ENCODE results near the gene GLIS1.

GLIS1 gene

DNA sequence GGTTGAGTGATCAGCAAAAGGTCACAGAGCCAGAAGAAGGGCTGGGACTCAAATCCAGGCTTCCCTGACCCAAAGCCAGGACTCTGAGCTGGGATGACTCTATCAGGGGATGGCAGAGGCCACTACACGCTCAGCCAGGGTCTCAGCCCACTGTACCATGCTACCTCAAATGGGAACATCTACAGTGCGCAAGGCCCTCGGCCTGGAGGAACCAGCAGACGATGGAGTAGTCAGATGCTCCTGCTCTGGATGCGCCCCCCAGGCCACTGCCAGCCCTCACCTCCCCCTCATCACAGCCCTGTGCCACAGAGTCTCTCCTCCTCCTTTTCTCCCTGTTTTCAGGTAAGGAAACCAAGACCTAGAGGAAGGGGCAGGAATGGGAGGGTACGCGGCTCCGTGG is 39.0 kb downstream of the GLIS1 start:
- Mint-ChIP-seq H3K36me3 (ENCODE audit: low read depth) (no peaks in the 10 kb centered on the region), H3K4me3 (no peak overlapping the region), H3K9me3 (no peaks in the 10 kb centered on the region), H3K27ac (no peak overlapping the region), H3K4me1 (ENCODE audit: low read depth) (no peaks in the 10 kb centered on the region), H3K27me3 (ENCODE audit: low read depth) (peaks cover 6% of the 10 kb centered on the region)
- DNase-seq (ENCODE audit: low spot score): no peak

DNA sequence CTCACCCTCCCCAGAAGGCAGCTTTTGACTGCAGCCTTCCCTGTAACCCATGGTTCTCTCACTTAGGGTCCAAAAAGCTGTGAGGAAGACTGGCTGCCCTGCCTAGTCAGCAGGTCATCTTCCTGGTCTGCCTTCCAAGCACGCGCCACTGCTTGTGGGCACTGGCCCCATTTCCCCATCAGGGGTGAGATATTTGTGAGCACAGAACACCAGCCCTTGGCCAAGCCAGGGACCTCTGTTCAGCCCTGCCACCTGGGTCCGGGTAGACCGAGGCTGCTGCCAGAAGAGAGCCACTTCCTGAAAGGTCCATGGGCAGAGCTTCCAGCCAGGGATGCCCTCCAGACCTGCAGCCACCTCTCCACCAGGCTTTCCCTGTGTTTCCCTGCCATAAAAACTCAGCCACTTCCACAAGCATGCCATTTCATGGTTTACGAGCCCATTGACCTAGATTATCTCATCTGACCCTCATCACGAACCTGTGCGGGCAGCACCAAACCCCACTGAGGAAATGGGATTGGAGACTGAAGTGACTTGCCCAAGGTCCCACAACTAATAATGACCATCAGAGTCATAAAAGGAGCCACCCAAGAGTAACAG is 40.5 kb downstream of the GLIS1 start:
- Mint-ChIP-seq H3K9me3 (no peaks in the 10 kb centered on the region), H3K27me3 (ENCODE audit: low read depth) (no peaks in the 10 kb centered on the region), H3K4me3 (no peak overlapping the region), H3K36me3 (ENCODE audit: low read depth) (no peaks in the 10 kb centered on the region), H3K27ac (no peak overlapping the region), H3K4me1 (ENCODE audit: low read depth) (no peaks in the 10 kb centered on the region)
- DNase-seq (ENCODE audit: low spot score): no peak

DNA sequence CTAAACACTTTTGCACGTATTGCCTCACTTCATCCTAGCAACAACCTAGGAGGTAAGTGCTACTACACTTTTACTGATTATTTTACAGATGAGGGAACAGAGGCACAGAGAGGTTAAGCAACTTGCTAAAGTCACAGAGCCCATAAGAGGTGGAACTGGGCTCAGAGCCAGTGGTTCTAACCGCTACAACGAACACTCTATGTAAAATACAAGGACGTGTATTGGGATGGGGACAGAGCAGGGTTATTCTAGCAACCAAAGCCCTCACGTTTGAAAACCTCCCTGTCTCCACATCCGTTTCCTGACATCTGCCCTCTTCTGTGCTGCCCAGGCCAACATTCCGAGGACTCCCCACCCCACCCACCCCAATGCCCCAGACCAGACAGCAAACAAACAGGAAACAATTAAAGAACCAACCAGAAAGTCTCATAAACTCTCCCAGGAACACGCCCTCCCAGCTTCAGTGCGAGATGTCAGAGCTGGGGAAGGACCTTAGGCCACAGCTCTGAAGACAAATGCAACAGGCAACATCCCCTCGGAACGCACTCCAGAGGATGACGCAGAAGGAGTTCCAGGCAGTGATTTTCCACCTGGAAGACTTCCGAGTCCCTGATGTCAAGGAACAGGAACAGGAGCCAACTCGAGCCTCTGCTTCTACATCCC is 41.1 kb downstream of the GLIS1 start:
- DNase-seq (ENCODE audit: low spot score): no peak
- Mint-ChIP-seq H3K27me3 (ENCODE audit: low read depth) (no peaks in the 10 kb centered on the region), H3K9me3 (no peaks in the 10 kb centered on the region), H3K27ac (no peak overlapping the region), H3K36me3 (ENCODE audit: low read depth) (no peaks in the 10 kb centered on the region), H3K4me3 (no peak overlapping the region), H3K4me1 (ENCODE audit: low read depth) (no peaks in the 10 kb centered on the region)

DNA sequence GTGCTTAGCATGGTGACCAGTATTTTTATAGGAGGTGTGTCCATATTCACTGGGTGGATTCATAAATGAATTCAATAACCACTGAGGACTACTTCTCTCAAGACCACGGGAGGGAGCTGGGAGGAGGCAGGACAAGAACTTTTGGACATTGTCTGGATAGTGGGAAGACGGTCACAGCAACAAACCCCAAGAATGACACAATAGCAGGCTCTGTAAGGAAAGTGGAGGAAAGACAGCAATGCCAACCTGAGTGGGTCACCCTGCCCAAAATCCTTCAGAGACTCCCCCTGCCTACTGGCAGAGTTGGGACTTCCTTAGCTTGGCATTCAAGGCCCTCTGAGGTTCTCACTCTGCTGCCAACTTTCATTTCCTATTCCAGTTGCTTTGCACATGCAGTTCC is 42.0 kb downstream of the GLIS1 start:
- no peak for DNase-seq (ENCODE audit: low spot score)
- Mint-ChIP-seq H3K4me1 (ENCODE audit: low read depth) (no peaks in the 10 kb centered on the region), H3K9me3 (no peaks in the 10 kb centered on the region), H3K27ac (no peak overlapping the region), H3K27me3 (ENCODE audit: low read depth) (no peaks in the 10 kb centered on the region), H3K36me3 (ENCODE audit: low read depth) (no peaks in the 10 kb centered on the region), H3K4me3 (no peak overlapping the region)

DNA sequence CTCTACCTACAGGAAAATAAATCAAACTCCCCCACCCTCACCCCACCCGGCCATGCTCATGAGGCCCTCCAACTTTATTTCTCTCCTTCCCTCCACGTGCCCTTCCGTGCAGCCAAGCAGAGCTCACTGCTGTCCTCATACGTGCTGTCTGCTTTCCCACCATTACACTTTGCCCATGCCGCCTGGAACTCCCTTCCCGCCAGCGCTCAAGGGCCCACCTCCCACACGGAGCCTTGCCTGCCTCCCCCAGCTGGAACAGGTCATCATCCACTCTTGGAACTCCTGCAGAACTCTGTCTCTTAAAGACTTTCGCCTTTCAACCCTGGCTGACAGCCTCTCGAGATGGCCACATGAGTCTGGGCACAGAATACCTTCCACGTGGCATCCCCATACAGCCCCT is 42.4 kb downstream of the GLIS1 start:
- Mint-ChIP-seq H3K4me3 (no peak overlapping the region), H3K27me3 (ENCODE audit: low read depth) (no peaks in the 10 kb centered on the region), H3K27ac (no peak overlapping the region), H3K36me3 (ENCODE audit: low read depth) (no peaks in the 10 kb centered on the region), H3K9me3 (no peaks in the 10 kb centered on the region), H3K4me1 (ENCODE audit: low read depth) (no peaks in the 10 kb centered on the region)
- no peak for DNase-seq (ENCODE audit: low spot score)

DNA sequence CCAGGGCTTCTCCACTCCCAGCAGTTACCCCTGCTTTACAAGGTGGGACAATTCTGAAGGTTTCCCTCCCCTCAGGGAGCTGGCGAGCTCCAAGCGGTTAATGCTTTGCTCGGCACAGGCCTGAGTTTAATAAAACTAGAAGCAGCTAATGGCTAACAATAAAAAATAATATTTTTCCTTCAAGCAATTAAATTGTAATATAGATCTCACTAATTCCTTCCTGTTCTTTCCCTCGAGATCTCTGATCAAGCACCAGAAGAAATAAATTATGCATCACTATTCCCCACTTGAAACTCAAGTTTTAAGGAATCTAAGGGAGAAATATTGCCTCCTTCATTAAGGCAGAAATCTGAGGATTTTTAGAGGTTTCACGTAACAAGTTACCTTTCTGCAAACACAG is 42.9 kb downstream of the GLIS1 start:
- Mint-ChIP-seq H3K36me3 (ENCODE audit: low read depth) (no peaks in the 10 kb centered on the region), H3K4me3 (no peak overlapping the region), H3K9me3 (no peaks in the 10 kb centered on the region), H3K4me1 (ENCODE audit: low read depth) (no peaks in the 10 kb centered on the region), H3K27me3 (ENCODE audit: low read depth) (no peaks in the 10 kb centered on the region), H3K27ac (no peak overlapping the region)
- DNase-seq (ENCODE audit: low spot score): no peak

DNA sequence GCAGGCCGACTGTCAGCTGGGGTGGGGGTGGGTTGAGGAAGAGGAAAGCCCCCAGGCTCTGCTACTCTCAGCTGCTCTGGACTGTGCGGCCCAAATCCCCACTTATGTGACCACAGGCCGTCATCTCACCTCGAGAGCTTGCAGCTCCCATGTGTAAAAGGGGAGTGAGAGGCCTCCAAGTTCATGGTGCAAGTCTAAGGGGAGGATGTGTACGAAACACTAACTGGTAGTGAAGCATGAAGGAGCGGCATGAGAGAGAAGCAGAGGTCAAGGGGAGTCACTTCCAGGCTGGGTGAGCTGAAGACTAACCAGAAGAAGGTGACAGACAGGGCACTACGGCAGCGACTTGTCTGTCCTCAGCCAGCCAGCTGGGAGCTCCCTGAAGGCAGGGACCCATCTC is 43.8 kb downstream of the GLIS1 start:
- no peaks in the 10 kb centered on the region for H3K4me1 Mint-ChIP-seq (ENCODE audit: low read depth)
- H3K27ac Mint-ChIP-seq: no peak overlapping the region
- H3K9me3 Mint-ChIP-seq: no peaks in the 10 kb centered on the region

DNA sequence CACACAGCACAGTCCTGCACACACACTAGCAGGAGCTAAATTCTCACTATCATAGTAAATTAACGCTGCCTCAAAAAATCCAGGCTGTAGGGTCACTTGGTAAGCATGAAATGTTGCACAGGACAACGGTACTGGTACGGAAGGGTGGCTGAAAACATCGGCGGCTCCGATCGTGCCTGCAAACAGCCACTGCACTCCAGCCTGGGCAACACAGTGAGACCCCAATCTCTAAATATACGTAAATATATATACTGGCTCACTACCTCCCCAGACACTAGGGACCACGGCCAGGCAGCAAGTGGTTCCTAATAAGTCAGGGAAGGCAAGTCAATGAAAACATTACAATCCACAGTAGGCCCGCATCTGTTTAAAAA is 44.3 kb downstream of the GLIS1 start:
- Mint-ChIP-seq H3K4me1 (ENCODE audit: low read depth) (no peaks in the 10 kb centered on the region), H3K36me3 (ENCODE audit: low read depth) (no peaks in the 10 kb centered on the region), H3K27me3 (ENCODE audit: low read depth) (no peaks in the 10 kb centered on the region), H3K9me3 (no peaks in the 10 kb centered on the region), H3K27ac (no peak overlapping the region), H3K4me3 (no peak overlapping the region)
- no peak for DNase-seq (ENCODE audit: low spot score)

More for the DNA sequence above, 43.8 kb downstream of the GLIS1 start:
- no peak for DNase-seq (ENCODE audit: low spot score)
- no peak overlapping the region for H3K4me3 Mint-ChIP-seq
- H3K36me3 Mint-ChIP-seq (ENCODE audit: low read depth): no peaks in the 10 kb centered on the region
- H3K27me3 Mint-ChIP-seq (ENCODE audit: low read depth): no peaks in the 10 kb centered on the region

DNA sequence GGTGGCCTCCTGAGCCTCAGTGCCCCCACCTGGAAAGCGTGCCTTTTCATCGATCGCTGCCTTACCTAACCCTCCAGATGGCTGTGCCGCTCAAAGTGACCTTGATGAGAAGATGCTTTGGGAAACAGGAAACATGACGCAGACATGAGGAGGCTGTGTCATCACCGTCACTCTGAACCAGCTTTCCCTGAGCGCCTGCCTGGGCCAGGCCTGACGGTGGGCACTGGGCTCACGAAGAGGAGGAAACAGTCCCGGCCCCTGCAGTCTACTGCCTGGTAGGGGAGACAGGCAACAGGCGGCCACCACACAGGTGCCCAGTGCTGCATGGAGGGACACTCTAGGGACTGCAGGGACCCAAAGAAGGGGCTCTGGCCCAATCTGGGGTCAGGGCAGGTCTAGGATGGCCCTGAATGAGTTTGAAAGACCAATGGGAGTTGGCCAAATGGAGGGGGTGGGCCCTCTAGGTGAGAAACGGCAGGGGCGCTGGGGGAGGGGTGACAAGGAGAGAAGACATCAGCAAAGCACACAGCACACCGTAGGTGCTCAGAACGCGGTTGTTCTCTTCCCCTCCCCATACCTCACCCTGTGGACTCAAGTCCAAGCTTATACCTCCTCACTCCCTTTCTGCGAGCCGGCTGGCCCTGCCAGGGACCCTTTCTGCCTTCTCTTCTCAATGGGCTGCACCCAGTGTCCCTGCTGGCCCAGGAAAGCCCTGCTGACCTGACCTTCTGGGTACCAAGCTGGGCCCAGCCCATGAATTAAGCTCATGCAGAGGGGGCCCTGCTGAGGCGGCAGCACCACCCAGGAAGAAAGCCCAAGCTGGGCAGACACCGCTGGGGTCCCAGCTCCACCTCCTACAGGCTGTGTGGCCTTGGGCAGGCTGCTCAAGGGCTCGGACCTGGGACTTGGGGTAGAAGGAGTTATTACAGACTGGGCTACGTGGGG is 44.9 kb downstream of the GLIS1 start:
- no peaks in the 10 kb centered on the region for H3K36me3 Mint-ChIP-seq (ENCODE audit: low read depth)
- H3K27ac Mint-ChIP-seq: no peak overlapping the region
- no peaks in the 10 kb centered on the region for H3K27me3 Mint-ChIP-seq (ENCODE audit: low read depth)
- no peaks in the 10 kb centered on the region for H3K9me3 Mint-ChIP-seq
- no peak overlapping the region for H3K4me3 Mint-ChIP-seq
- no peaks in the 10 kb centered on the region for H3K4me1 Mint-ChIP-seq (ENCODE audit: low read depth)
- no peak for DNase-seq (ENCODE audit: low spot score)

DNA sequence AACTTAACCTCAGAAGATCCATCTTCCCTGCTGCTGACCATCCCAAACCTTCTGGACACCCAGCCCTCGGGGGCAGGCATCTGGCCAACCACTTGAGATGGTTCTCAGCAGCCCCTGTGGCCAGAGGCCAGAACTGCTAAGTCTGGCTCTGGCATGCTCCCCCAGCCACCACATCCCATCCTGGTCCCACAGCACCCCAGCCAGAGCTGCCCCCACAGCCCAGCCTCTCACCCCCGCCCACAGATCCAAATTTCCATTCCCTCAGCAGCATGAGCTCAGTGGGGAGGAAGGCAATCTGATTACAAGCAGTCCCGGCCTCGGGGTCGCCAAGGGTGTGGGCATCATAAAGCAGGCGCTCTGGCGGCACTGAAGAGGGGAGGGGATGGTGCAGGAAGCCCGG is 45.6 kb downstream of the GLIS1 start:
- Mint-ChIP-seq H3K27me3 (ENCODE audit: low read depth) (no peaks in the 10 kb centered on the region), H3K4me3 (no peak overlapping the region), H3K36me3 (ENCODE audit: low read depth) (no peaks in the 10 kb centered on the region), H3K9me3 (no peaks in the 10 kb centered on the region), H3K27ac (no peak overlapping the region), H3K4me1 (ENCODE audit: low read depth) (no peaks in the 10 kb centered on the region)
- no peak for DNase-seq (ENCODE audit: low spot score)

DNA sequence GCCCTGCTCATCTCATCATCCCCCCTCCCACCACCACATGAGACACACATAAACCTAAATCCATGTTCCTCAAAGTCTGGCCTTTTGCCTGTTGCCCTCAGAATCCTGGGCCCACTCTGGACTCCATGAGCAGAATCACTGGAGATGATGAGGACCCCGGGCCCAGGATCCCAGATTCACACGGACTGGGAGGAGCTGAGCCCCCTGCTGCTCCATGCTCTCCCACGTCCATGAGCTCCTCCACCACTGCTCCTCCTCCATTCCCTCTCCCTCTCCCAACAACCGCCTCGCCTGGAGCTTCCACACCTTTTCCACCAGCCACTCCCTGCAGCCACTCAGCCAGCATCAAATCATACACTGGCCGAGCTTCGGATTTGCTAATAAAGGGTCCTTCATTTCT is 47.6 kb downstream of the GLIS1 start:
- no peak for DNase-seq (ENCODE audit: low spot score)
- no peaks in the 10 kb centered on the region for H3K27me3 Mint-ChIP-seq (ENCODE audit: low read depth)
- H3K27ac Mint-ChIP-seq: no peak overlapping the region
- no peak overlapping the region for H3K4me3 Mint-ChIP-seq
- H3K36me3 Mint-ChIP-seq (ENCODE audit: low read depth): no peaks in the 10 kb centered on the region
- no peaks in the 10 kb centered on the region for H3K4me1 Mint-ChIP-seq (ENCODE audit: low read depth)
- no peaks in the 10 kb centered on the region for H3K9me3 Mint-ChIP-seq

DNA sequence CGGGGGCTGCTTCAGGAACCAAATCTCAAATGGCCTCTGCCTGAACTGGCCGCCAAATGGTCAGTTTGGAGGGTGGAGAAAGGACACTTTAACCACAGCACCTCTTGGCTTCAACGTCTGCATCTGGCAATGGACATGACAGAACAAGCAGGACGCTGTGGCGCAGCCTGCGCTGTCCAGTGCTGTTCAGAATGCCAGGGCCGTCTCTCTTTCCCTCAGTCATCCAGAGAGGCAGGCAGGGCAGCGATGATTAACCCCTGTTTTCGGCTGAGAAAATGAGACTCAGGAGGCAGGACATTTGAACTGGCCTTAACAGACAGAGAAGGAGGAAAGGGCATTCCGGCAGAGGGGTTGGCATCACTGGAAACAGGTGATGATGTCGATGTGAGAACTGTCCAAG is 48.6 kb downstream of the GLIS1 start:
- no peaks in the 10 kb centered on the region for H3K4me1 Mint-ChIP-seq (ENCODE audit: low read depth)
- H3K27ac Mint-ChIP-seq: no peak overlapping the region

DNA sequence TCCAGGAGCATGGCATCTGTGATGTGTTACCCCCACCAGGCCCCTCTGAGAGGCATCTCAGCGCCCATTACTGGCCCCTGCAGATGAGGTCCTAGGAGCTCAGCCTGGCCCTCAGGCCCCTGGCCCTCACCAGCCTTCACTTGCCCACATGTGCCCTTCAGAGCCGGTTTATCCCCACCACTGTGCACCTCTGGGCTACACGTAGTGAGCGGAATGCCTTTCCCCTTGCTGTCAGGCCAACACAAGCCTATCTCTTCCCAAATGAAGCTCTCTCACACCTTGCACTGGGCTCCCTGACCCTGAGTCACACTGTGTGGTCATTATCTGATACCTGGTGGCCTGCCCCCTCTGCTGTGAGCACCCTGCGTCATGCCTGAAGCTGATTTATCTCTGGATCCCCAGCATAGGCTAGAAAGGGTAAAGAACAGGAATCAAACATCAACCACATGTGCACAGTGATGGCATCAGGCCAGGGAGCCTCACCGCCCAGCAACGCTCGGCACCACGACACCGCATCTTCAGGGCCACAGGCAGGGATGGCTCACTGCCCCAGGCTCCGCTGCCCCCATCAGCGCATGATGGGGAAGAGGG is 49.1 kb downstream of the GLIS1 start:
- H3K27ac Mint-ChIP-seq: no peak overlapping the region
- no peaks in the 10 kb centered on the region for H3K4me1 Mint-ChIP-seq (ENCODE audit: low read depth)
- H3K9me3 Mint-ChIP-seq: no peaks in the 10 kb centered on the region
- peaks cover 5% of the 10 kb centered on the region for H3K27me3 Mint-ChIP-seq (ENCODE audit: low read depth)
- H3K4me3 Mint-ChIP-seq: no peak overlapping the region
- no peak for DNase-seq (ENCODE audit: low spot score)
- no peaks in the 10 kb centered on the region for H3K36me3 Mint-ChIP-seq (ENCODE audit: low read depth)

More for the DNA sequence above, 48.6 kb downstream of the GLIS1 start:
- no peak for DNase-seq (ENCODE audit: low spot score)
- Mint-ChIP-seq H3K9me3 (no peaks in the 10 kb centered on the region), H3K4me3 (no peak overlapping the region), H3K36me3 (ENCODE audit: low read depth) (no peaks in the 10 kb centered on the region), H3K27me3 (ENCODE audit: low read depth) (peaks cover 4% of the 10 kb centered on the region)

DNA sequence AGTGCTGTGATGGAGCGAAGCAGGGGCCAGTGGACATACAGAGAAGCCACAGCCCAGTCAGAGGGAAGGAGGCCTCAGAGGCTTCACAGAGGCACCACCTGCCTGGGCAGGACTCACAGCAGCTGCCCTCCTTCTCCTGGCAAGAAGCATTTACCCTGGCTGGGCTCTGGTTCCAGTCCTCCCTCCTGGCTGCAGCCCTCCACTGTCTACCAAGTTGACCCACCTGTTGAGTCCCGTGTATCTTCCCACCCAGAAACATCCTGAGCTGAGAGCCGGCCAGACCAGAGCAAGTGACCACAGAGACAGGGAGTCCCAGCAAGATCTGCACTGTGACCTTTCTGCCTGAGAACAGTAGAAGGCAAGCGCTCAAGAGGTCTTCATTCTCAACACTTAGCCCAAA is 49.7 kb downstream of the GLIS1 start:
- DNase-seq (ENCODE audit: low spot score): no peak
- Mint-ChIP-seq H3K4me3 (no peak overlapping the region), H3K27ac (no peak overlapping the region), H3K36me3 (ENCODE audit: low read depth) (no peaks in the 10 kb centered on the region), H3K27me3 (ENCODE audit: low read depth) (peaks cover 10% of the 10 kb centered on the region), H3K4me1 (ENCODE audit: low read depth) (no peaks in the 10 kb centered on the region), H3K9me3 (no peaks in the 10 kb centered on the region)

Data from T-helper 2 cell treated with Interferon-gamma antibody and Interleukin-4, amounts not matched to agents 5 μg/mL and 100 μg/mL, for 36 hours (primary cell).